A549 (cell line): ENCODE data around the gene TTC16. TPM values are rescaled to one million over a fixed set of nuclear protein-coding genes. Genes with fewer than 3 reads are reported as not detected.

Experiments used
- ATAC-seq, 2 experiments: fragments of 200-7000 bp in 1 of 2; fragments of >200 bp in 1 of 2; cut with Nextera tagmentation in 1 of 2; cut with Tn5 transposase in 1 of 2; 3 replicates each; pipeline versions ENCODE4 v1.8.0 to v1.9.1; 2018 to 2020; ENCODE audit warnings: mild to moderate bottlenecking in 1 of 2, moderate library complexity in 1 of 2
- CTCF ChIA-PET: fragments of 300-600 bp; sonication (Branson Sonifier 250); formaldehyde crosslinking; extraction: SDS; loops from one replicate; lab custom pipeline; 2021; ENCODE audit warnings: antibody characterized with exemption, inconsistent platforms; lab: Yijun Ruan, JAX
- POLR2A ChIA-PET: fragments of 350-600 bp; formaldehyde crosslinking; extraction: SDS; loops from one replicate; lab custom pipeline; 2021; ENCODE audit warnings: antibody characterized with exemption, inconsistent platforms; lab: Yijun Ruan, JAX
- DNase-seq, 2 experiments: peaks; one replicate each; pipeline versions ENCODE4 v3.0.0 to v3.0.0-alpha.2; 2011 to 2016; ENCODE audit warnings: low read depth in 1 of 2, low spot score in 1 of 2
- FAIRE-seq: peaks from 2 replicates; lab custom pipeline; 2011; peaks lifted over from hg19 to GRCh38; lab: Jason Lieb, UNC
- H3K27ac ChIP-seq, 2 experiments: fragments of >200 bp; sonication (Bioruptor Twin); formaldehyde crosslinking; 3 replicates each; pipeline ENCODE4 v1.5.1; 2016 to 2017
- H3K4me1 ChIP-seq: fragments of >200 bp; sonication (Bioruptor Twin); formaldehyde crosslinking; 3 replicates; pipeline ENCODE4 v1.6.1; 2016
- H3K4me2 ChIP-seq: fragments of >200 bp; sonication (Bioruptor Twin); formaldehyde crosslinking; 3 replicates; pipeline ENCODE4 v1.6.1; 2016
- H3K4me3 ChIP-seq: fragments of >200 bp; sonication (Bioruptor Twin); formaldehyde crosslinking; 3 replicates; pipeline ENCODE4 v1.5.1; 2016
- H3K9me3 ChIP-seq: fragments of >200 bp; sonication (Bioruptor Twin); formaldehyde crosslinking; 3 replicates; pipeline ENCODE4 v1.6.1; 2016
- BHLHE40 ChIP-seq: IDR thresholded peaks from 2 replicates; pipeline ENCODE4 v1.6.1; 2012; ENCODE audit warnings: low read depth, low read length, inconsistent platforms
- CBX2 ChIP-seq: fragments of 200-600 bp; sonication (generic); IDR thresholded peaks from 2 replicates; pipeline ENCODE4 v1.6.1; 2016; ENCODE audit warnings: low read depth, mild to moderate bottlenecking, borderline replicate concordance
- CEBPB ChIP-seq, 2 experiments: fragments of >200 bp in 1 of 2; sonication (Bioruptor Twin) in 1 of 2; formaldehyde crosslinking in 1 of 2; IDR thresholded peaks; 2 replicates each; pipeline ENCODE4 v1.6.1; 2012 to 2016
- CHD4 ChIP-seq: fragments of 200-600 bp; sonication (generic); IDR thresholded peaks from 2 replicates; pipeline ENCODE4 v1.6.1; 2016; ENCODE audit warnings: antibody characterized with exemption, mild to moderate bottlenecking, borderline replicate concordance
- CTCF ChIP-seq: fragments of >200 bp; sonication (Bioruptor Twin); formaldehyde crosslinking; IDR thresholded peaks from 3 replicates; pipeline ENCODE4 v1.5.1; 2016
- E2F6 ChIP-seq: IDR thresholded peaks from 2 replicates; pipeline ENCODE4 v1.6.1; 2012; ENCODE audit warnings: low read depth, borderline replicate concordance
- EHF ChIP-seq: fragments of 250-450 bp; sonication (Bioruptor Pico); IDR thresholded peaks from 2 replicates; pipeline ENCODE4 v1.5.0; 2020; ENCODE audit warnings: mild to moderate bottlenecking
- EHMT2 ChIP-seq: fragments of 200-600 bp; sonication (generic); IDR thresholded peaks from 2 replicates; pipeline ENCODE4 v1.6.1; 2016; ENCODE audit warnings: antibody characterized with exemption, low read depth, mild to moderate bottlenecking, moderate library complexity
- EP300 ChIP-seq, 2 experiments: fragments of >200 bp; sonication (Bioruptor Twin); formaldehyde crosslinking; IDR thresholded peaks; 2 replicates in 1 of 2; 3 replicates in 1 of 2; pipeline ENCODE4 v1.6.1; 2016 to 2017
- ESRRA ChIP-seq: fragments of 150-350 bp; IDR thresholded peaks from 2 replicates; pipeline ENCODE4 v1.6.1; 2014; ENCODE audit warnings: mild to moderate bottlenecking, low read length, borderline replicate concordance
- FOSL2 ChIP-seq, 2 experiments: fragments of 450-650 bp in 1 of 2; fragments of >200 bp in 1 of 2; sonication (Bioruptor Twin) in 1 of 2; formaldehyde crosslinking; IDR thresholded peaks; 2 replicates each; pipeline versions ENCODE4 v1.5.0 to v1.6.1; 2016 to 2020; ENCODE audit warnings: mild to moderate bottlenecking in 1 of 2, moderate library complexity in 1 of 2
- FOXS1 ChIP-seq: fragments of 250-450 bp; sonication (Bioruptor Pico); IDR thresholded peaks from 2 replicates; pipeline ENCODE4 v1.5.0; 2020; ENCODE audit warnings: mild to moderate bottlenecking, moderate library complexity
- GATA3 ChIP-seq: IDR thresholded peaks from 2 replicates; pipeline ENCODE4 v1.6.1; 2012; ENCODE audit warnings: borderline replicate concordance
- HDAC2 ChIP-seq: fragments of 200-600 bp; sonication (generic); IDR thresholded peaks from 2 replicates; pipeline ENCODE4 v1.6.1; 2016
- HMGXB4 ChIP-seq: fragments of 250-450 bp; sonication (Bioruptor Pico); IDR thresholded peaks from 2 replicates; pipeline ENCODE4 v1.5.0; 2021; ENCODE audit warnings: mild to moderate bottlenecking, moderate library complexity, borderline replicate concordance
- HOXA7 ChIP-seq: fragments of 250-450 bp; sonication (Bioruptor Pico); IDR thresholded peaks from 2 replicates; pipeline ENCODE4 v1.5.0; 2020; ENCODE audit warnings: mild to moderate bottlenecking, moderate library complexity
- HOXB5 ChIP-seq: fragments of 250-450 bp; sonication (Bioruptor Pico); IDR thresholded peaks from 2 replicates; pipeline ENCODE4 v1.5.0; 2020; ENCODE audit warnings: mild to moderate bottlenecking, moderate library complexity
- JUN ChIP-seq, 2 experiments: fragments of >200 bp; sonication (Bioruptor Twin); formaldehyde crosslinking; IDR thresholded peaks; 2 replicates in 1 of 2; 3 replicates in 1 of 2; pipeline ENCODE4 v1.6.1; 2016 to 2017
- JUNB ChIP-seq: fragments of >200 bp; sonication (Bioruptor Twin); formaldehyde crosslinking; IDR thresholded peaks from 2 replicates; pipeline ENCODE4 v1.6.1; 2016
- KDM1A ChIP-seq: fragments of 200-600 bp; sonication (generic); IDR thresholded peaks from 2 replicates; pipeline ENCODE4 v1.6.1; 2016; ENCODE audit warnings: low read depth, mild to moderate bottlenecking
- MAFK ChIP-seq: fragments of 450-650 bp; IDR thresholded peaks from 2 replicates; pipeline ENCODE4 v1.6.1; 2014; ENCODE audit not compliant: partially characterized antibody
- MAX ChIP-seq: IDR thresholded peaks from 2 replicates; pipeline ENCODE4 v1.6.1; 2012
- MAZ ChIP-seq: fragments of 150-350 bp; IDR thresholded peaks from 2 replicates; pipeline ENCODE4 v1.6.1; 2014; ENCODE audit warnings: antibody characterized with exemption, low read depth, low read length, borderline replicate concordance
- NR3C1 ChIP-seq: fragments of >200 bp; sonication (Bioruptor Twin); formaldehyde crosslinking; IDR thresholded peaks from 3 replicates; pipeline ENCODE4 v1.6.1; 2017
- PHF8 ChIP-seq: fragments of 200-600 bp; sonication (generic); IDR thresholded peaks from 2 replicates; pipeline ENCODE4 v1.6.1; 2016; ENCODE audit warnings: low read depth, mild to moderate bottlenecking, antibody characterized with exemption, moderate library complexity, borderline replicate concordance
- POLR2AphosphoS2 ChIP-seq: conservative IDR thresholded peaks from 2 replicates; pipeline ENCODE4 v1.6.1; 2012; ENCODE audit warnings: low read length, improper control_type of control experiment, inconsistent platforms
- RAD21 ChIP-seq, 2 experiments: fragments of >200 bp in 1 of 2; sonication (Bioruptor Twin) in 1 of 2; formaldehyde crosslinking in 1 of 2; IDR thresholded peaks in 1 of 2; conservative IDR thresholded peaks in 1 of 2; 2 replicates in 1 of 2; 3 replicates in 1 of 2; pipeline ENCODE4 v1.6.1; 2012 to 2018; ENCODE audit warnings: inconsistent platforms in 1 of 2
- RFX5 ChIP-seq: fragments of 450-650 bp; IDR thresholded peaks from 2 replicates; pipeline ENCODE4 v1.7.1; 2014; ENCODE audit warnings: antibody characterized with exemption, mild to moderate bottlenecking, moderate library complexity
- RNF2 ChIP-seq: fragments of 200-600 bp; sonication (generic); IDR thresholded peaks from 2 replicates; pipeline ENCODE4 v1.6.1; 2016; ENCODE audit warnings: low read depth, mild to moderate bottlenecking, antibody characterized with exemption, moderate library complexity, borderline replicate concordance
- SREBF2 ChIP-seq: fragments of 450-650 bp; IDR thresholded peaks from 2 replicates; pipeline ENCODE4 v1.6.1; 2014; ENCODE audit warnings: mild to moderate bottlenecking, moderate library complexity
- TFCP2L1 ChIP-seq: fragments of 250-450 bp; sonication (Bioruptor Pico); IDR thresholded peaks from 2 replicates; pipeline ENCODE4 v1.5.0; 2021; ENCODE audit warnings: mild to moderate bottlenecking
- TP53 ChIP-seq: fragments of 250-450 bp; sonication (Bioruptor Pico); IDR thresholded peaks from 2 replicates; pipeline ENCODE4 v1.5.0; 2021; ENCODE audit warnings: mild to moderate bottlenecking, moderate library complexity
- ZC3H11A ChIP-seq: fragments of 450-650 bp; IDR thresholded peaks from 2 replicates; pipeline ENCODE4 v1.6.1; 2014; ENCODE audit warnings: antibody characterized with exemption, mild to moderate bottlenecking
- ZFP36 ChIP-seq: fragments of 450-650 bp; IDR thresholded peaks from 2 replicates; pipeline ENCODE4 v1.6.1; 2014; ENCODE audit warnings: borderline replicate concordance; ENCODE audit not compliant: partially characterized antibody
- ZSCAN20 ChIP-seq: fragments of 250-450 bp; sonication (Bioruptor Pico); IDR thresholded peaks from 2 replicates; pipeline ENCODE4 v1.8.0; 2022; ENCODE audit warnings: mild to moderate bottlenecking, moderate library complexity
- WGBS: methylation state at CpG from one replicate; pipeline ENCODE4 v1.1.6; 2017; ENCODE audit errors: missing lambda C conversion rate; 5-methylcytosine and 5-hydroxymethylcytosine counted together
- polyA plus RNA-seq, 4 experiments: library from polyadenylated mRNA; depleted of rRNA in 3 of 4; stranded (reverse); fragments of >200 nt; fragmentation: RNase III in 1 of 4; extraction: RNeasy Plus Mini Kit Qiagen cat#74134 plus additional on column Dnase treatment in 1 of 4; gene quantifications; 2 replicates in 3 of 4; 3 replicates in 1 of 4; pipeline ENCODE4 v1.2.3, GENCODE V29; 2011 to 2017

Gene TTC16
- polyA plus RNA-seq, 2 of the 4 experiments (the other 2 are of a cell fraction) = not detected

GRCh38 chr9:127698985-127699670 is 16.8 kb upstream of the TTC16 start (continued):
- no peak for TF ChIP-seq CBX2
- TF ChIP-seq MAZ = no peak
- no peak for TF ChIP-seq CTCF
- TF ChIP-seq ZFP36 = no peak
- TF ChIP-seq RNF2 = peak; percentile 66; the same call in 1 of the 2 replicates
- TF ChIP-seq RAD21 (conservative IDR thresholded peaks at IDR 0.05 in 1 of 2, IDR thresholded peaks at IDR 0.05 in 1 of 2) = no peak
- no peak for TF ChIP-seq CEBPB (IDR thresholded peaks at IDR 0.05)
- TF ChIP-seq PHF8 = no peak
- TF ChIP-seq NR3C1 = no peak
- TF ChIP-seq FOSL2 (IDR thresholded peaks at IDR 0.05) = no peak
- TF ChIP-seq FOSL2 (CRISPR knock-in tag; IDR thresholded peaks at IDR 0.05) = no peak
- TF ChIP-seq HOXA7 (CRISPR knock-in tag) = no peak
- TF ChIP-seq HOXB5 (CRISPR knock-in tag) = peak; percentile 82; the same call in 1 of the 2 replicates
- TF ChIP-seq MAX = peak; percentile 97
- TF ChIP-seq TP53 (CRISPR knock-in tag) = peak; percentile 77; the same call in 1 of the 2 replicates
- TF ChIP-seq ESRRA = no peak
- TF ChIP-seq GATA3 = no peak
- TF ChIP-seq EP300 (IDR thresholded peaks at IDR 0.05) = no peak
- no peak for TF ChIP-seq ZC3H11A
- no peak for TF ChIP-seq HMGXB4
- 0 out of 2 replicates have a peak, but pooled peaks have one; percentile 64 for TF ChIP-seq ZSCAN20 (CRISPR knock-in tag)
- peak in 1 of 2 experiments; percentile 78; a peak in 2 of 5 replicates for TF ChIP-seq JUN (IDR thresholded peaks at IDR 0.05)
- no peak for TF ChIP-seq BHLHE40
- TF ChIP-seq FOXS1 (CRISPR knock-in tag) = 0 out of 2 replicates have a peak, but pooled peaks have one; percentile 51
- no peak; the same call in 1 of the 2 replicates for TF ChIP-seq CHD4
- TF ChIP-seq, all 56 proteins: peak for 17

- ChIA-PET POLR2A (no interaction called here), CTCF (interaction anchor here (1.5 to 1.9 kb wide), 2 partner anchors 15 to 35 kb away, joined by 3 to 8 read pairs; partner anchors contain the start of gene TOR2A)
- Histone ChIP-seq H3K4me1 (0 out of 3 replicates have a peak, but pooled peaks cover 3% of the 10 kb centered on the region), H3K27ac (no peak overlapping the region), H3K4me2 (no peak overlapping the region), H3K4me3 (no peak overlapping the region), H3K9me3 (no peaks in the 10 kb centered on the region)
- FAIRE-seq (no peak), ATAC-seq (no peak), DNase-seq (no peak)
- 98% methylated on average over 2 of the region's 2 CpGs for WGBS
- TF ChIP-seq EHMT2 (no peak), CBX2 (no peak), ESRRA (no peak), JUNB (no peak), SREBF2 (no peak), EHF (CRISPR knock-in tag) (no peak), JUN (IDR thresholded peaks at IDR 0.05) (no peak), POLR2AphosphoS2 (no peak), HDAC2 (no peak), HOXA7 (CRISPR knock-in tag) (no peak), HOXB5 (CRISPR knock-in tag) (no peak), MAFK (no peak), E2F6 (no peak), TFCP2L1 (CRISPR knock-in tag) (no peak), RFX5 (no peak), MAX (no peak), FOSL2 (IDR thresholded peaks at IDR 0.05) (no peak), FOSL2 (CRISPR knock-in tag; IDR thresholded peaks at IDR 0.05) (no peak), BHLHE40 (no peak), KDM1A (no peak)
Observed at GRCh38 chr9:127700140-127700539, 15.7 kb upstream of the TTC16 start.
